Lung (tissue), 16 donors: Measurements from ENCODE around the gene TRAP1. TPM values are rescaled to one million over a fixed set of nuclear protein-coding genes. Genes with fewer than 3 reads are reported as not detected.

Experiments
- ATAC-seq: fragments of 200-7000 bp; cut with Tn5 transposase; one replicate; pipeline ENCODE4 v1.9.1; 2020; ENCODE audit warnings: moderate number of reproducible peaks; ENCODE audit not compliant: insufficient read depth, low FRiP score
- DNase-seq, 3 donors: peaks; one replicate each; pipeline ENCODE4 v3.0.0-alpha.2; 2013 to 2017
- H3K27ac ChIP-seq, 2 donors: one replicate each; pipeline ENCODE4 v1.5.1; 2013; ENCODE audit warnings: mild to moderate bottlenecking in 2 of 2, moderate library complexity in 2 of 2, control low read depth in 1 of 2, inconsistent platforms in 1 of 2, low read depth in 1 of 2, low read length in 1 of 2
- H3K27me3 ChIP-seq, 3 donors: one replicate each; pipeline ENCODE4 v1.5.1; 2013; ENCODE audit warnings: low read length in 2 of 3; ENCODE audit not compliant: control insufficient read depth in 3 of 3, insufficient read depth in 3 of 3
- H3K36me3 ChIP-seq, 4 donors: one replicate each; pipeline ENCODE4 v1.5.1; 2013; ENCODE audit warnings: low read length in 4 of 4, mild to moderate bottlenecking in 1 of 4, moderate library complexity in 1 of 4; ENCODE audit not compliant: control insufficient read depth in 4 of 4, insufficient read depth in 4 of 4
- H3K4me1 ChIP-seq, 5 donors: one replicate each; pipeline ENCODE4 v1.5.1; 2013; ENCODE audit warnings: low read length in 5 of 5, mild to moderate bottlenecking in 2 of 5, moderate library complexity in 1 of 5; ENCODE audit not compliant: control insufficient read depth in 5 of 5, insufficient read depth in 5 of 5
- H3K4me3 ChIP-seq: one replicate; pipeline ENCODE4 v1.5.1; 2013; ENCODE audit warnings: mild to moderate bottlenecking, control low read depth, moderate library complexity
- H3K9ac ChIP-seq, 2 donors: one replicate each; pipeline ENCODE4 v1.5.1; 2013; ENCODE audit warnings: low read length in 2 of 2, control low read depth in 1 of 2; ENCODE audit not compliant: insufficient read depth in 1 of 2
- H3K9me3 ChIP-seq, 4 donors: one replicate each; pipeline ENCODE4 v1.5.1; 2013; ENCODE audit warnings: low read length in 3 of 4, mild to moderate bottlenecking in 1 of 4, moderate library complexity in 1 of 4; ENCODE audit not compliant: control insufficient read depth in 4 of 4, insufficient read depth in 3 of 4
- WGBS, 2 donors: extraction: QIAGEN DNeasy Blood & Tissue Kit; methylation state at CpG; one replicate each; pipeline ENCODE4 v1.1.7; 2013; 5-methylcytosine and 5-hydroxymethylcytosine counted together
- long read RNA-seq, 5 donors: transcript quantifications; one replicate each; lab custom pipeline, GENCODE V29; 2026
- polyA plus RNA-seq, 2 donors: library from polyadenylated mRNA; stranded (reverse); fragments of 200-250 nt; gene quantifications; one replicate each; pipeline ENCODE4 v1.2.1, GENCODE V29; 2013
- total RNA-seq, 2 donors: library from RNA; depleted of rRNA in 1 of 2; stranded (reverse); fragments of >200 nt in 1 of 2; gene quantifications; one replicate each; pipeline ENCODE4 v1.2.1, GENCODE V29; 2014 to 2021
- TF ChIP-seq, protein P1 (sequence below): IDR thresholded peaks from 2 replicates; pipeline ENCODE4 v1.5.1; 2012; ENCODE audit warnings: mild to moderate bottlenecking; ENCODE audit errors: control extremely low read depth, extremely low read depth
- donor health status: control.
- donor health status: control.
- donor health status: Bipolar disorder and iron deficiency.
- donor health status: healthy.
- donor health status: DM: yes; HTN: yes; CAD: no.

The TRAP1 gene
- total RNA-seq (10 to 100 TPM; 56.8 to 94.3 TPM), polyA plus RNA-seq (10 to 100 TPM; 44.8 to 60.9 TPM)
- long read RNA-seq, donor 1, transcript TRAP1-201 (18 exons, 2,296 nt) = major isoform, 22 of 40 reads
- long read RNA-seq, donor 1, transcript TRAP1-210 (3 exons, 547 nt) = minor isoform, 7 of 40 reads
- long read RNA-seq, donor 1, partial matches to known transcripts = 11 of 40 reads
- long read RNA-seq, donor 1, other reads (novel, unspliced or antisense) = 0 of 40 reads
- long read RNA-seq, donor 2, partial matches to known transcripts = 13 of 16 reads
- long read RNA-seq, donor 2, other reads (novel, unspliced or antisense) = 0 of 16 reads
- long read RNA-seq, donor 3, transcript TRAP1-201 (18 exons, 2,296 nt) = major isoform, 9 of 11 reads
- long read RNA-seq, donor 3, partial matches to known transcripts = 0 of 11 reads
- long read RNA-seq, donor 3, other reads (novel, unspliced or antisense) = 0 of 11 reads
- long read RNA-seq, donor 4, partial matches to known transcripts = 0 of 4 reads
- long read RNA-seq, donor 4, other reads (novel, unspliced or antisense) = 0 of 4 reads
- long read RNA-seq, donor 5, transcript TRAP1-201 (18 exons, 2,296 nt) = major isoform, 21 of 33 reads
- long read RNA-seq, donor 5, partial matches to known transcripts = 6 of 33 reads
- long read RNA-seq, donor 5, other reads (novel, unspliced or antisense) = 0 of 33 reads

DNA sequence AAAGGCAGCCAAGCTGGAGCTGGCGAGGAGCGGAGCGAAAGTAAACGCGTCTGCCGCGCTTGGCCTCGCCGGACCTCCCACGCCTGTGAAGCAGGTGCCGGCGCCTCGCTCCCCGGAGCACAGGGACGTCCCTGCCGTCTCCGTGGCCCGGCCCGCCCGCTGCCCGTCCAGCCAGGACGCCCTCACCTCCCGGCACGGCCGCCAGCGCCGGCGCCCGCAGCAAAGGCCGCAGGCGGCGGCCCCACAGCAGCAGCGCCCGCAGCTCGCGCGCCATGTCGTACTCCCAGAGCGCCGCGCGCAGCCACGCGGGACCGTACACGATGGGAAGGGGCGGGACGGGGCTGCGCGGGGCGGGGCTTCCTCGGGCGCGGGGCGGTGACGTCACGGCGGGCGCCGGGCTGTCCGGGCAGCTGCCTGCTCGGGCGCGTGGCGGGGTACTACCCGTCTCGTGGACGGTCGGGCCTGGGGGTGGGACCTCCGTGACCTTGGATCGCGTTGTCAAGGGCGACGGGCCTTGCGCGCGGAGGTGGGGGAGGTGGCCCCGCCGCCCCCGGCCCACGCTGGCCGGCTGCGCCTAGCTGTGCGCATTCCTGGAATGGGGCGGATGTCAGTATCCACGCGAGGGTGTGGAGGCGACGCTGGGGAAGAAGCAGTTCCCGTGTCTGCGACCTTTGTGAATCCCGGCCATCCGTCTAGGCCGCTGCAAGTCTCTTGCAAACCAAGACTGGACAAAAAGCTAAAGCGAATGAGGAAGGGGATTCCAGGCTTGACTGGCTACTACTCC is at the start of gene TRAP1:
TRAP1 (minus strand) TSS at position 290 of the 784 bp plus-strand sequence; CDS start at position 274, 16 bp downstream.
- H3K4me3 ChIP-seq = peak within 1 kb of the TSS; percentile 90
- ATAC-seq (peak; percentile 92), DNase-seq (peak; percentile 84 to 92 (median 90))
- H3K36me3 ChIP-seq = peaks cover 0 to 3% (median 0%) of the 10 kb centered on the region in 4 donors
- H3K27ac ChIP-seq = peak within 1 kb of the TSS; percentile 80 to 89
- H3K9ac ChIP-seq = peak within 1 kb of the TSS; percentile 82 to 89
- peaks cover 0 to 1% (median 0%) of the 10 kb centered on the region in 4 donors for H3K9me3 ChIP-seq
- no peaks in the 10 kb centered on the region for H3K27me3 ChIP-seq
- H3K4me1 ChIP-seq = peaks cover 3 to 14% (median 6%) of the 10 kb centered on the region in 5 donors
- WGBS, 2 donors = 0 to 1% methylated on average over 51 to 95 of the region's 95 CpGs
- TF ChIP-seq, protein P1, sequence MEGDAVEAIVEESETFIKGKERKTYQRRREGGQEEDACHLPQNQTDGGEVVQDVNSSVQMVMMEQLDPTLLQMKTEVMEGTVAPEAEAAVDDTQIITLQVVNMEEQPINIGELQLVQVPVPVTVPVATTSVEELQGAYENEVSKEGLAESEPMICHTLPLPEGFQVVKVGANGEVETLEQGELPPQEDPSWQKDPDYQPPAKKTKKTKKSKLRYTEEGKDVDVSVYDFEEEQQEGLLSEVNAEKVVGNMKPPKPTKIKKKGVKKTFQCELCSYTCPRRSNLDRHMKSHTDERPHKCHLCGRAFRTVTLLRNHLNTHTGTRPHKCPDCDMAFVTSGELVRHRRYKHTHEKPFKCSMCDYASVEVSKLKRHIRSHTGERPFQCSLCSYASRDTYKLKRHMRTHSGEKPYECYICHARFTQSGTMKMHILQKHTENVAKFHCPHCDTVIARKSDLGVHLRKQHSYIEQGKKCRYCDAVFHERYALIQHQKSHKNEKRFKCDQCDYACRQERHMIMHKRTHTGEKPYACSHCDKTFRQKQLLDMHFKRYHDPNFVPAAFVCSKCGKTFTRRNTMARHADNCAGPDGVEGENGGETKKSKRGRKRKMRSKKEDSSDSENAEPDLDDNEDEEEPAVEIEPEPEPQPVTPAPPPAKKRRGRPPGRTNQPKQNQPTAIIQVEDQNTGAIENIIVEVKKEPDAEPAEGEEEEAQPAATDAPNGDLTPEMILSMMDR = no peak

DNA sequence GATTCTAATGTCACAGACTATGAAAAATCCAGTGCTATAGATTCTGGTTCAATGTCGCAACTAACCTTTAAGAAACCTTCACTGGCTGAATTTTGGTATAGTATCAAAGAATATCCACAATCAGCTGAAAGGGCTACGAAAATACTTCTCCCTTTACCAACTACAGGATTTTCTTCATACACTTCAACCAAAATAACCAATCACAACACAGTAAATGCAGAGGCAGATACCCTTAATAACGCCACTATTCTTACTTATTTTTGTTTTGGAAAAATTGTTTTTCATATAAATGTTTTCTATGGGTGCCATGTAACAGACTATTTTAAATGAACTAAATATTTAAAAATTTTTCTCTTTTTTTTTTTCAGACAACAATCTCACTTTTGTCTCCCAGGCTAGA is 48.9 kb upstream of the TRAP1 start:
- DNase-seq (no peak), ATAC-seq (no peak)
- Histone ChIP-seq H3K9me3 (no peaks in the 10 kb centered on the region), H3K27me3 (no peaks in the 10 kb centered on the region), H3K27ac (no peak overlapping the region), H3K9ac (no peak overlapping the region), H3K4me3 (no peak overlapping the region), H3K36me3 (peaks cover 19 to 58% (median 56%) of the 10 kb centered on the region in 4 donors), H3K4me1 (no peaks in the 10 kb centered on the region)
- WGBS, 2 donors = 97 to 98% methylated on average over 3 of the region's 3 CpGs
- TF ChIP-seq, protein P1 = no peak

DNA sequence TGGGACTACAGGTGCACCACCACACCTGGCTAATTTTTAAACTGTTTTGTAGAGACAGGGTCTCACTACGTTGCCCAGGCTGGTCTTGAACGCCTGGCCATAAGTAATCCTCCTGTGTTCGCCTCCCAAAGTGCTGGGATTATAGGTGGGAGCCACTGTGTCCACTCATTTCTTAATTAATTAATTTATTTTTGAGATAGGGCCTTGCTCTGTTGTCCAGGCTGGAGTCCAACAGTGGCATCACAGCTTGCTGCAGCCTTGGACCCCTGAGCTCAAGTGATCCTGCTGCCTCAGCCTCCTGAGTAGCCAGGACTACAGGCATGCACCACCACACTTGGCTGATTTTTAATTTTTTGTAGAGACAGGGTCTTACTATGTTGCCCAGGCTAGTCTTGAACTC is 47.1 kb upstream of the TRAP1 start:
- WGBS, 2 donors = 96 to 100% methylated on average over 3 of the region's 3 CpGs
- Histone ChIP-seq H3K27ac (no peak overlapping the region), H3K9ac (no peak overlapping the region), H3K9me3 (no peaks in the 10 kb centered on the region), H3K36me3 (peaks cover 15 to 54% (median 45%) of the 10 kb centered on the region in 4 donors), H3K4me3 (no peak overlapping the region), H3K27me3 (no peaks in the 10 kb centered on the region), H3K4me1 (no peaks in the 10 kb centered on the region)
- TF ChIP-seq, protein P1 = no peak
- no peak for DNase-seq
- ATAC-seq = no peak
